GM12878 (cell line): Measurements from ENCODE around the gene SLC9A3.

ENCODE experiments used
- CHD1 ChIP-seq: IDR thresholded peaks from 2 replicates; pipeline ENCODE4 v1.6.1; 2012; ENCODE audit warnings: low read depth, low read length, improper control_type of control experiment
- ESRRA ChIP-seq: IDR thresholded peaks from 2 replicates; pipeline ENCODE4 v1.6.1; 2012; ENCODE audit warnings: mild to moderate bottlenecking, low read length, improper control_type of control experiment
- HCFC1 ChIP-seq: fragments of 150-350 bp; IDR thresholded peaks from 2 replicates; pipeline ENCODE4 v1.6.1; 2014; ENCODE audit warnings: low read length
- KAT2A ChIP-seq: conservative IDR thresholded peaks from 2 replicates; pipeline ENCODE4 v1.6.1; 2011; ENCODE audit warnings: low read depth, low read length; ENCODE audit not compliant: control insufficient read depth
- NRF1 ChIP-seq: conservative IDR thresholded peaks from 2 replicates; pipeline ENCODE4 v1.6.1; 2011; ENCODE audit warnings: mild to moderate bottlenecking, low read depth, low read length, improper control_type of control experiment
- TCF7 ChIP-seq: IDR thresholded peaks from 2 replicates; pipeline ENCODE4 v1.6.1; 2014; ENCODE audit warnings: antibody characterized with exemption, borderline replicate concordance
- TF ChIP-seq, protein P1 (sequence below), 3 experiments: IDR thresholded peaks in 2 of 3; conservative IDR thresholded peaks in 1 of 3; 2 replicates each; pipeline ENCODE4 v1.5.1; 2011; ENCODE audit warnings: low read depth in 3 of 3, low read length in 3 of 3, mild to moderate bottlenecking in 3 of 3, control low read depth in 2 of 3, moderate library complexity in 2 of 3, inconsistent platforms in 1 of 3, mixed read lengths in 1 of 3; ENCODE audit not compliant: control insufficient read depth in 2 of 3, insufficient read depth in 1 of 3; ENCODE audit errors: extremely low read depth in 1 of 3
- TF ChIP-seq, protein P2 (sequence below): IDR thresholded peaks from 2 replicates; pipeline ENCODE4 v1.6.1; 2011; ENCODE audit warnings: low read depth, mild to moderate bottlenecking, low read length, moderate library complexity, borderline replicate concordance; ENCODE audit errors: extremely low read depth

DNA sequence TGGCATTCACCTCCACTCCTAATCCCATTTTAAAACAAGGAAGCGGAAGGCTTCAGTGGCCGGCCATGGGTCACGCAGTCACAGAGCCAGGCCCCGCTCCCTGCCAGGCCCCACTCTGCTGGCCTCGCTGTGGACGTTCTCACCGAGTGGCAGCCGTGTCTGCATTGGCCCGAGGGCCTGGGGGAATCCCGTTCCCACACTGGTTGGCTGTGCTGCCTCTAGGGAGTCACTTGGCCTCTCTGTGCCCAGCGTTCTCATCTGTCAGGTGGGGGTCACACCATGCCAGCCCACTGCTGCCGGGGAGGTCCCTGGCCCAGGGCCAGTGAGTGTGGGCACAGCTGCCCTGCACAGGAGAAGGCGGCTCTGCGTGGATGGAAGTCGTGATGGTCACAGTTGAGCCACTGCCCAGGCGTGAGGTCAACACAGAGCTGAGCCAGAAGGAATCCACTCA is 13.4 kb upstream of the SLC9A3 start:
- TF ChIP-seq, protein P1, sequence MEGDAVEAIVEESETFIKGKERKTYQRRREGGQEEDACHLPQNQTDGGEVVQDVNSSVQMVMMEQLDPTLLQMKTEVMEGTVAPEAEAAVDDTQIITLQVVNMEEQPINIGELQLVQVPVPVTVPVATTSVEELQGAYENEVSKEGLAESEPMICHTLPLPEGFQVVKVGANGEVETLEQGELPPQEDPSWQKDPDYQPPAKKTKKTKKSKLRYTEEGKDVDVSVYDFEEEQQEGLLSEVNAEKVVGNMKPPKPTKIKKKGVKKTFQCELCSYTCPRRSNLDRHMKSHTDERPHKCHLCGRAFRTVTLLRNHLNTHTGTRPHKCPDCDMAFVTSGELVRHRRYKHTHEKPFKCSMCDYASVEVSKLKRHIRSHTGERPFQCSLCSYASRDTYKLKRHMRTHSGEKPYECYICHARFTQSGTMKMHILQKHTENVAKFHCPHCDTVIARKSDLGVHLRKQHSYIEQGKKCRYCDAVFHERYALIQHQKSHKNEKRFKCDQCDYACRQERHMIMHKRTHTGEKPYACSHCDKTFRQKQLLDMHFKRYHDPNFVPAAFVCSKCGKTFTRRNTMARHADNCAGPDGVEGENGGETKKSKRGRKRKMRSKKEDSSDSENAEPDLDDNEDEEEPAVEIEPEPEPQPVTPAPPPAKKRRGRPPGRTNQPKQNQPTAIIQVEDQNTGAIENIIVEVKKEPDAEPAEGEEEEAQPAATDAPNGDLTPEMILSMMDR (IDR thresholded peaks at IDR 0.05 in 2 of 3, conservative IDR thresholded peaks at IDR 0.05 in 1 of 3; ENCODE audit: control insufficient read depth in 2 of 3, extremely low read depth in 1 of 3, insufficient read depth in 1 of 3, low read depth in 3 of 3, low read length in 3 of 3), result no peak
- TF ChIP-seq ESRRA (no peak), HCFC1 (no peak), NRF1 (no peak), CHD1 (no peak), TCF7 (no peak), KAT2A (no peak)
- TF ChIP-seq, protein P2, sequence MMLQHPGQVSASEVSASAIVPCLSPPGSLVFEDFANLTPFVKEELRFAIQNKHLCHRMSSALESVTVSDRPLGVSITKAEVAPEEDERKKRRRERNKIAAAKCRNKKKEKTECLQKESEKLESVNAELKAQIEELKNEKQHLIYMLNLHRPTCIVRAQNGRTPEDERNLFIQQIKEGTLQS, result no peak
